Islet precursor cell (in vitro differentiated cells): ENCODE results near the gene TMBIM1.

Experiments used
- DNase-seq: peaks from one replicate; pipeline ENCODE4 v3.0.0-alpha.2; 2018

The TMBIM1 gene

GRCh38 chr2:218271487-218271797 lies 20.9 kb downstream of the TMBIM1 start:
- DNase-seq = no peak

GRCh38 chr2:218270721-218271486 lies 21.4 kb downstream of the TMBIM1 start:
- peak; percentile 59 for DNase-seq

- peak; percentile 100 for DNase-seq
These were observed 22.2 kb downstream of the TMBIM1 start, which contains the start of the genes AAMP and PNKD for GRCh38 chr2:218269900-218270720. TSS of gene AAMP (minus strand) at chr2:218270137. CDS start at chr2:218270086, 51 bp downstream. TSS of gene PNKD (plus strand) at chr2:218270519. CDS start at chr2:218270536, 17 bp downstream.

- DNase-seq = no peak
These were observed 25.0 kb downstream of the TMBIM1 start for GRCh38 chr2:218267259-218267658.

- no peak for DNase-seq
These were observed 25.9 kb downstream of the TMBIM1 start for GRCh38 chr2:218266316-218266979.

- no peak for DNase-seq
These were observed 26.7 kb downstream of the TMBIM1 start for GRCh38 chr2:218265626-218266025.

GRCh38 chr2:218264773-218265561 lies 27.3 kb downstream of the TMBIM1 start:
- DNase-seq = peak; percentile 54

- DNase-seq = peak; percentile 51
These were observed 28.3 kb downstream of the TMBIM1 start for GRCh38 chr2:218263817-218264641.

- DNase-seq = no peak
These were observed 29.4 kb downstream of the TMBIM1 start for GRCh38 chr2:218262631-218263586.

GRCh38 chr2:218262237-218262600 lies 30.1 kb downstream of the TMBIM1 start:
- DNase-seq = no peak

GRCh38 chr2:218261423-218262236 lies 30.7 kb downstream of the TMBIM1 start:
- no peak for DNase-seq

GRCh38 chr2:218260742-218261422 lies 31.4 kb downstream of the TMBIM1 start, which contains the start of gene GPBAR1:
TSS of gene GPBAR1 (plus strand) at chr2:218261015. CDS start at chr2:218262725, 1,710 bp downstream.
- peak; percentile 79 for DNase-seq

- DNase-seq = no peak
These were observed 32.1 kb downstream of the TMBIM1 start for GRCh38 chr2:218260166-218260565.

- peak; percentile 96 for DNase-seq
These were observed 33.0 kb downstream of the TMBIM1 start for GRCh38 chr2:218259099-218259961.

- no peak for DNase-seq
These were observed 34.8 kb downstream of the TMBIM1 start for GRCh38 chr2:218257390-218257981.

GRCh38 chr2:218256612-218257350 lies 35.5 kb downstream of the TMBIM1 start:
- no peak for DNase-seq

- DNase-seq = no peak
These were observed 36.9 kb downstream of the TMBIM1 start for GRCh38 chr2:218255446-218255845.
